Measurements from ENCODE around the gene MSH5. TPM values are rescaled to one million over a fixed set of nuclear protein-coding genes. Genes with fewer than 3 reads are reported as not detected.

The MSH5 gene
- total RNA-seq, 1 experiment from 2014 or later = 43.1 TPM

GRCh38 chr6:31710523-31711219 lies 29.1 kb upstream of the MSH5 start (continued):
- TF ChIP-seq FOXP4 (CRISPR knock-in tag; IDR thresholded peaks at IDR 0.05) = no peak
- TF ChIP-seq ZNF121 (CRISPR knock-in tag; IDR thresholded peaks at IDR 0.05) = no peak
- no peak for TF ChIP-seq E2F5 (CRISPR knock-in tag; IDR thresholded peaks at IDR 0.05)
- no peak for TF ChIP-seq PREB (CRISPR knock-in tag; IDR thresholded peaks at IDR 0.05; ENCODE audit: borderline replicate concordance)
- no peak for TF ChIP-seq MXD4 (CRISPR knock-in tag; IDR thresholded peaks at IDR 0.05; ENCODE audit: borderline replicate concordance)
- no peak for TF ChIP-seq ZNF425 (CRISPR knock-in tag; conservative IDR thresholded peaks at IDR 0.05)
- TF ChIP-seq, protein P1, sequence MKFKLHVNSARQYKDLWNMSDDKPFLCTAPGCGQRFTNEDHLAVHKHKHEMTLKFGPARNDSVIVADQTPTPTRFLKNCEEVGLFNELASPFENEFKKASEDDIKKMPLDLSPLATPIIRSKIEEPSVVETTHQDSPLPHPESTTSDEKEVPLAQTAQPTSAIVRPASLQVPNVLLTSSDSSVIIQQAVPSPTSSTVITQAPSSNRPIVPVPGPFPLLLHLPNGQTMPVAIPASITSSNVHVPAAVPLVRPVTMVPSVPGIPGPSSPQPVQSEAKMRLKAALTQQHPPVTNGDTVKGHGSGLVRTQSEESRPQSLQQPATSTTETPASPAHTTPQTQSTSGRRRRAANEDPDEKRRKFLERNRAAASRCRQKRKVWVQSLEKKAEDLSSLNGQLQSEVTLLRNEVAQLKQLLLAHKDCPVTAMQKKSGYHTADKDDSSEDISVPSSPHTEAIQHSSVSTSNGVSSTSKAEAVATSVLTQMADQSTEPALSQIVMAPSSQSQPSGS (CRISPR knock-in tag; IDR thresholded peaks at IDR 0.05; ENCODE audit: borderline replicate concordance, low read depth) = no peak
- TF ChIP-seq ELF4 (CRISPR knock-in tag; IDR thresholded peaks at IDR 0.05; ENCODE audit: low read depth) = no peak
- TF ChIP-seq NFATC4 (CRISPR knock-in tag; IDR thresholded peaks at IDR 0.05) = no peak
- no peak for TF ChIP-seq SP1 (CRISPR knock-in tag; conservative IDR thresholded peaks at IDR 0.05)
- no peak for TF ChIP-seq CREB1 (CRISPR knock-in tag; IDR thresholded peaks at IDR 0.05)
- TF ChIP-seq, protein P2, sequence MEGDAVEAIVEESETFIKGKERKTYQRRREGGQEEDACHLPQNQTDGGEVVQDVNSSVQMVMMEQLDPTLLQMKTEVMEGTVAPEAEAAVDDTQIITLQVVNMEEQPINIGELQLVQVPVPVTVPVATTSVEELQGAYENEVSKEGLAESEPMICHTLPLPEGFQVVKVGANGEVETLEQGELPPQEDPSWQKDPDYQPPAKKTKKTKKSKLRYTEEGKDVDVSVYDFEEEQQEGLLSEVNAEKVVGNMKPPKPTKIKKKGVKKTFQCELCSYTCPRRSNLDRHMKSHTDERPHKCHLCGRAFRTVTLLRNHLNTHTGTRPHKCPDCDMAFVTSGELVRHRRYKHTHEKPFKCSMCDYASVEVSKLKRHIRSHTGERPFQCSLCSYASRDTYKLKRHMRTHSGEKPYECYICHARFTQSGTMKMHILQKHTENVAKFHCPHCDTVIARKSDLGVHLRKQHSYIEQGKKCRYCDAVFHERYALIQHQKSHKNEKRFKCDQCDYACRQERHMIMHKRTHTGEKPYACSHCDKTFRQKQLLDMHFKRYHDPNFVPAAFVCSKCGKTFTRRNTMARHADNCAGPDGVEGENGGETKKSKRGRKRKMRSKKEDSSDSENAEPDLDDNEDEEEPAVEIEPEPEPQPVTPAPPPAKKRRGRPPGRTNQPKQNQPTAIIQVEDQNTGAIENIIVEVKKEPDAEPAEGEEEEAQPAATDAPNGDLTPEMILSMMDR (IDR thresholded peaks at IDR 0.05) = no peak
- no peak for TF ChIP-seq SOX15 (CRISPR knock-in tag; IDR thresholded peaks at IDR 0.05)

DNA sequence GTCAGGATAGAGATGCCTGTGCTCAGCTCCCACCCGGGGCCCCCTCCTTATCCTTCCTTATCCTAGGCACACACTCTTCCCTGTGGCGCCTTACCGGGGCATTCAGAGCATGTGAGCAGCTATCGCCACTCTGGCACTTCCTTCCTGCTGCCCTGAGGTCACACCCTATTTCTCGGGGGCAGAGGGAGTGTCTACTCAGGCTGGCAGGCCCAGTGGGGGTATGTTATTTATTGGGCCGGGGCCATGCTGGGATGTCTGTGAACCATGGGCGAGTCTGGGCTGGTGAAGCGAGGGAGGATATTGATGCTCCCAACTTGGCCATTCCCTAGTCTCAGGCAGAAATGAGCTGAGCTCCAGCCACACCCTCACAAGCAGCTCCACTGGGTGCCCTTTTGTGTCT lies 28.6 kb upstream of the MSH5 start:
- Mint-ChIP-seq H3K4me1 (peaks cover 27% of the 10 kb centered on the region), H3K4me3 (no peak overlapping the region), H3K27ac (no peak overlapping the region), H3K36me3 (no peaks in the 10 kb centered on the region), H3K9me3 (no peaks in the 10 kb centered on the region), H3K27me3 (ENCODE audit: low read depth) (peaks cover 7% of the 10 kb centered on the region; the same call in 1 of the 2 replicates)
- POLR2A ChIA-PET = no interaction called here
- no peak for DNase-seq (ENCODE audit: low spot score)
- no peak for ATAC-seq
- CTCF ChIA-PET = interaction anchor here (0.8 to 1.1 kb wide), 3 partner anchors 18 to 62 kb away, joined by 3 to 4 read pairs (median 3); no protein-coding TSS in a partner anchor
- no peak for TF ChIP-seq GTF2I (CRISPR knock-in tag; conservative IDR thresholded peaks at IDR 0.05)
- TF ChIP-seq JAZF1 (CRISPR knock-in tag; IDR thresholded peaks at IDR 0.05) = no peak
- TF ChIP-seq ERG (CRISPR knock-in tag; IDR thresholded peaks at IDR 0.05) = no peak
- no peak for TF ChIP-seq MLX (CRISPR knock-in tag; IDR thresholded peaks at IDR 0.05)
- TF ChIP-seq, protein P1 (CRISPR knock-in tag; IDR thresholded peaks at IDR 0.05; ENCODE audit: borderline replicate concordance, low read depth) = no peak
- TF ChIP-seq ELF4 (CRISPR knock-in tag; IDR thresholded peaks at IDR 0.05; ENCODE audit: low read depth) = no peak
- TF ChIP-seq CDX4 (CRISPR knock-in tag; IDR thresholded peaks at IDR 0.05; ENCODE audit: borderline replicate concordance) = no peak
- TF ChIP-seq ZNF219 (CRISPR knock-in tag; IDR thresholded peaks at IDR 0.05; ENCODE audit: borderline replicate concordance) = no peak

Measured in WTC11 (cell line).